ENCODE measurements around the gene ROBO2. TPM values are rescaled to one million over a fixed set of nuclear protein-coding genes. Genes with fewer than 3 reads are reported as not detected.

Gene ROBO2
- total RNA-seq, 2 donors from 2014 or later = 0.74 to 0.88 TPM

DNA sequence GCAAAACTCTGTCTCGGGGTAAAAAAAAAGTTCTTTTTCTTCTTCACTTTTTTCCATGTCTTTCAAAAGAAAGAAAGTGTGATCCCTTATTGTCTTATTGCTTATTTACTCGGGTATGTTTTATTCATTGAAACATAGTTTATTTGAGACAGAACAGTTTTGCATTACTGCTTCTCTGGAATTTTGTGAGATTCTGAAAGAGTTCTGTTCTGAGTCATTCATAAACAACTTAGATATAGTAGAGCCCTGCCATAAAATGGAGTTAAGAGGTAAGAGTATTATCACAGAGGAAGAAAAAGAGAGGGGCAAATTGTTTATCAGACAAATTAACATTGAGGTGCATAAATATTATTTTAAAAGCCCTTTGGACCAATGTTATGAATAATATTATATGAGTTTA, 522.2 kb downstream of the ROBO2 start:
- intact Hi-C loops (cut with DNase I) = no loop called here
- no peak for DNase-seq
- Histone ChIP-seq H3K9ac (ENCODE audit: low read depth in 2 of 2, low read length in 2 of 2) (no peak overlapping the region), H3K36me3 (no peaks in the 10 kb centered on the region), H3K27me3 (no peaks in the 10 kb centered on the region), H3K27ac (no peak overlapping the region), H3K4me3 (no peak overlapping the region), H3K9me3 (no peaks in the 10 kb centered on the region), H3K4me1 (no peaks in the 10 kb centered on the region)
- TF ChIP-seq, protein P1, sequence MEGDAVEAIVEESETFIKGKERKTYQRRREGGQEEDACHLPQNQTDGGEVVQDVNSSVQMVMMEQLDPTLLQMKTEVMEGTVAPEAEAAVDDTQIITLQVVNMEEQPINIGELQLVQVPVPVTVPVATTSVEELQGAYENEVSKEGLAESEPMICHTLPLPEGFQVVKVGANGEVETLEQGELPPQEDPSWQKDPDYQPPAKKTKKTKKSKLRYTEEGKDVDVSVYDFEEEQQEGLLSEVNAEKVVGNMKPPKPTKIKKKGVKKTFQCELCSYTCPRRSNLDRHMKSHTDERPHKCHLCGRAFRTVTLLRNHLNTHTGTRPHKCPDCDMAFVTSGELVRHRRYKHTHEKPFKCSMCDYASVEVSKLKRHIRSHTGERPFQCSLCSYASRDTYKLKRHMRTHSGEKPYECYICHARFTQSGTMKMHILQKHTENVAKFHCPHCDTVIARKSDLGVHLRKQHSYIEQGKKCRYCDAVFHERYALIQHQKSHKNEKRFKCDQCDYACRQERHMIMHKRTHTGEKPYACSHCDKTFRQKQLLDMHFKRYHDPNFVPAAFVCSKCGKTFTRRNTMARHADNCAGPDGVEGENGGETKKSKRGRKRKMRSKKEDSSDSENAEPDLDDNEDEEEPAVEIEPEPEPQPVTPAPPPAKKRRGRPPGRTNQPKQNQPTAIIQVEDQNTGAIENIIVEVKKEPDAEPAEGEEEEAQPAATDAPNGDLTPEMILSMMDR (IDR thresholded peaks at IDR 0.05) = no peak

DNA sequence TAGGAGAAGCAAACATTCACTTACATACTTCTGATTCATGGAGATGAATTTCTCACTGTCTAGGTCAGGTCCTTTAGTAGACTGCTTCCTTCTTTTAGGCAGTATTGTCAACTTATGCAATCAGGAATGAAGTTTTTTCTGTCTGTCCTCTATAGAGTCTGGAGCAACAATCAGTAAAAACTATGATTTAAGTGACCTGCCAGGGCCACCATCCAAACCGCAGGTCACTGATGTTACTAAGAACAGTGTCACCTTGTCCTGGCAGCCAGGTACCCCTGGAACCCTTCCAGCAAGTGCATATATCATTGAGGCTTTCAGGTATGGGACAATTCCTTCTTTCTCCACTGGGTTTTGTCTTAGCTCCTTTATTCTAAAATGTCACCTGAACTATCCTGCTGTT, 523.1 kb downstream of the ROBO2 start:
- intact Hi-C loops (cut with DNase I) = no loop called here
- Histone ChIP-seq H3K27ac (no peak overlapping the region), H3K4me3 (no peak overlapping the region), H3K4me1 (no peaks in the 10 kb centered on the region), H3K36me3 (no peaks in the 10 kb centered on the region), H3K27me3 (no peaks in the 10 kb centered on the region), H3K9me3 (no peaks in the 10 kb centered on the region), H3K9ac (ENCODE audit: low read depth in 2 of 2, low read length in 2 of 2) (no peak overlapping the region)
- TF ChIP-seq, protein P1 (IDR thresholded peaks at IDR 0.05) = no peak
- DNase-seq = no peak

DNA sequence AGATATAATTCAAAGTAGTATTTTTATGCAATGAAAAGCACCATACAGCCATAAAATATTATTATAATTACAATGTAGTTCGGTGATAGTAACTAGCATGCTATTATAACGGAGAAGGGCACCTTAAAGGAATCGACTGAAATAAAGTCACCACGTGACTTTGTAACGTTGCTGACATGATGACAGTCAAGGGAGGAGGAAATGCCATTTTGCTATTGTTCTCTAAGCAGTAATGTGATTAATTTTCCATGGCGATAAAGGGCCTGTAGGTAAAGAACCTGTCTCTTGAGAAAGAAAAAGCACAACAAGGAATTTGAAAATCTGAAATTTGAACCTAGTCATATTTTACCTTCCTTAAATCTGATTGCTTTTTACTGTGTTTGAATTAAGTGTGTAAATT, 526.2 kb downstream of the ROBO2 start:
- H3K4me1 ChIP-seq = no peaks in the 10 kb centered on the region
- no peaks in the 10 kb centered on the region for H3K27me3 ChIP-seq
- TF ChIP-seq, protein P1 (IDR thresholded peaks at IDR 0.05) = no peak
- intact Hi-C loops (cut with DNase I) = no loop called here
- H3K27ac ChIP-seq = no peak overlapping the region
- H3K9me3 ChIP-seq = no peaks in the 10 kb centered on the region
- H3K4me3 ChIP-seq = no peak overlapping the region
- DNase-seq = no peak
- no peaks in the 10 kb centered on the region for H3K36me3 ChIP-seq
- no peak overlapping the region for H3K9ac ChIP-seq (ENCODE audit: low read depth in 2 of 2, low read length in 2 of 2)

DNA sequence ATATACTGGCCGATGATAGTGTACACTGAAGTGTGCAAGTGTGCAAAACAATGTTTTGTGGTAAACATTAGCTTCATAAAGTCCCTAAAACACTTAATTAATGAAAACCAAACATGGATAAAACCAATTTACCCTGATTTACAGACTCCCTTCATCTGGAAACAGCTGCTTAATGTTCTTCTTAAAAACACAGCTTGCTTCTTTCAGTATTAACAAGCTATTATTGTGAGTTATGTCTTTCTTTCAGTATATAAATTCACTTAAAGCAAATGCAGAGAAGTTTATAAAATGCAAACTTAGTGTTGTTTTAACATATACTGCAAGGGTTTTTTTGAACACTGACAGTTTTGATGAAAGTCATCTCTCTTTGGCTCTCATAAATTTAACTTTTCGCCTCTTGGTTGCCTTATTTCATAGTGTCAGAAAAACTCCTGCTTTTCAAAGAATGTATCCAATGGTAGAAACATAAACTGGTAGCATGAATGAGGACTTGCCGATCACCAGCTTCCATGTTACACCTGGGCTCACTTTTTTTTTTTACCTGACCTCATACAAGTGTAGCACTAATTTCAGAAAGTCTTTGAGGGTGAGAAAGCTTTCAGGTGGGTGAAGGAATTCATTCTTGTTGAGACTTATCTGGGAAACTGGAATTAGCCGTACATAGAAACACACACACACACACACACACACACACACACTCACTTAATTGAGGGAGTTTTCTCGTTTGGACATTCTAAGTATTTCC, 532.2 kb downstream of the ROBO2 start:
- Histone ChIP-seq H3K27ac (no peak overlapping the region), H3K36me3 (no peaks in the 10 kb centered on the region), H3K9me3 (no peaks in the 10 kb centered on the region), H3K9ac (ENCODE audit: low read depth in 2 of 2, low read length in 2 of 2) (no peak overlapping the region), H3K27me3 (no peaks in the 10 kb centered on the region), H3K4me3 (no peak overlapping the region), H3K4me1 (no peaks in the 10 kb centered on the region)
- no peak for DNase-seq
- TF ChIP-seq, protein P1 (IDR thresholded peaks at IDR 0.05) = no peak
- intact Hi-C loops (cut with DNase I) = no loop called here

DNA sequence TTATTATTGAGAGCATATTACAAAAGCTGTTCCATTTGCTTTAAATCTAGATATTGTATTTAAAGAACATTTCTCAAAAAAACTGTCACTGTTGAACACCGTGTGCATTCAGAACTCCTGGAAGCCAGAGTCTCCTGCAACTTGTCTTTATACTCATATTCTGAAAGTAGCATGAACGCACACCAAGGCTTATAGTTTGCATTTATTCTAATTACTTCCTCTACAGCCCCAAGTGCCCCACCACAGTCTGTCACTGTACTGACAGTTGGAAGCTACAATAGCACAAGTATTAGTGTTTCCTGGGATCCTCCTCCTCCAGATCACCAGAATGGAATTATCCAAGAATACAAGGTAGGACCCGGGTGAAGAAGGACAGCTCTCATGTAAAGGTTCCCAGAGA, 537.4 kb downstream of the ROBO2 start:
- H3K4me1 ChIP-seq = no peaks in the 10 kb centered on the region
- no peaks in the 10 kb centered on the region for H3K36me3 ChIP-seq
- TF ChIP-seq, protein P1 (IDR thresholded peaks at IDR 0.05) = no peak
- no peak overlapping the region for H3K4me3 ChIP-seq
- no peak for DNase-seq
- no peaks in the 10 kb centered on the region for H3K27me3 ChIP-seq
- no peaks in the 10 kb centered on the region for H3K9me3 ChIP-seq
- intact Hi-C loops (cut with DNase I) = no loop called here
- no peak overlapping the region for H3K9ac ChIP-seq (ENCODE audit: low read depth in 2 of 2, low read length in 2 of 2)
- H3K27ac ChIP-seq = no peak overlapping the region
